HG02588 (cell line): Measurements from ENCODE around the gene SYNJ2.

Experiments used
- ATAC-seq: cut with Tn5 transposase; IDR thresholded peaks from one replicate; pipeline ENCODE4 v1.9.1; 2021; ENCODE audit warnings: mild to moderate bottlenecking, moderate library complexity; ENCODE audit not compliant: unreplicated experiment

Gene SYNJ2

DNA sequence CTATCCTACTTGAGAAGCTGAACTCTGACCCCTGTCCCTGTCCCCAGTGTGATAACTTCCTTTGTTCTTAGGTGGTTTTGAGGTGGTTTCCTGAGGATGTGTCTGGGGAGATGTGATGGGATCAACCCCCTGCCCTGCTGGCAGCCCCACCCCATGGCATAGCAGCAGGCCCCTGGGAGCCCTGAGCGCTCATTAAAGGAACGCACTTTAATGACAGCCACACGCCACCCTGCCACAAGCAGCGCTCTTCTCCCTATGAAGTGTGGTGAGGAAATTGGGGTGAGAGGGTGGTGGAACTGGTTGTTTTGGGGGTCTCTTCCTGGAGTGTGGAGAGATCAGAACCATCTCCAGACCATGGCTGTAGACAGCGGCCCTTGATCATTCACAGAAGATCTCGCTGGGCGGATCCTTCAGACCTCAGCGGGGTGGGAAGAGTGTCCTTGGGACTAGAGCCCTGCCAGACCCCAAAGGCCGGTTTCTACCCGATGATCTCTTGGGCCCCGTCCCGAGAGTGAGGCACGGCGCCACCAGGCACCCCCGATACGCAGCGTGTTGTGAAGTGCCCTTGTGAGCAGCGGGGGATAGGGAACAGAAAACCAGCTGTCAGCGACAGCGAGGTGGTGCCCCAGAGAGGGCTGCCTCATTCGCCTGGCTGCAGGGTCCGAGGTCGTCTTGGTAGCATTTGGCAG, 45.4 kb downstream of the SYNJ2 start:
- no peak for ATAC-seq

DNA sequence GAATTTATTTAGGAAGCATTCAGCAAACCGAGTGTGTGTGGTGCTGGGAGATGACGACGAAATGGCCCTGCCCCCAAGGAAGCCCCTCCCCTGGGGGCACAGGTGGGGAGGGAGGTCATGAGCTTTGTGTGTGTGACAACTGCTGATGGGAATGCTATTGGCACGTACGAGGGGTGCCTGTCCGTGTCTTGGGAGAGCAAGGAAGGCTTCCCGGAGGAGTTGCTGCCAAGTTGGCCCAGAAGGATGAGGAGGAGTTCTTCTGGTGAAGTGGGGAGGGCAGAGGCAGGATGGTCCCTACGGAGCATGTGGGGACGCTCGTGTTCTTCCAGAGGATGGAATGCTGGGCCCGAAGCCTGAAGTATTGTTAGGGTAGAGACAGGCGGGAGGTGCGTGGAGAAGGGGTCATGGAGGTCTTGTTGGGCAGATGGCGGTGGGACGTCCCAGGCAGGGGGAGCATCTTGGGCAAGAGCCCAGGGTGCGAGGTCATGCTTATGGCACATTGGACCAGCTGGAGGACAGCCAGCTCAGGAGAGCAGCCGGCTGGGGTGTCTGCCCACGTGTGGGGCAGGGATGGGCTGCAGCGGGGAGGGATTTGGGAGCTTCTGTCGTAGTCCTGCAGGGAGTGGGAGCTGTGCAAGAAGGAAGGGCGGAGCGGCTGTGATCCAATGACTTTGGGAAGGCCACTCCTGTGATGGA, 46.1 kb downstream of the SYNJ2 start:
- ATAC-seq: no peak

DNA sequence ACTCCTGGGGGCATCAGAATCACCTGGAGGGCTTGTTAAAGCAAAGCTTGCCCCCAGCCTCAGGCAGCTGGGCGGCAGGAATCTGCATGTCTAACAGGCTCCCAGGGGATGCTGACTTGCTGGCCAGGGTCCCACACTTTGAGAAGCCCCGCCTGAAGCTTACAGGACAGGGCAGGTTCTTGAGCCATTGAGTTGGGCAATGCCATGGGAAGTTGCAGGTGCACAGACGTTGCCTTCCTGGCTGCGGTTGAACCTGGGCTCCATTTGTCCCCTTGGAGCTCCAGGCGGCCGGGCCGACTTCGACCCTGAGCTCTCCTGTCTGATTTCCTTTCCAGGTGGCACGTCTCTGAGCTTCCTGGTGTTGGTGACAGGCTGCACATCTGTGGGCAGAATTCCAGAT, 46.8 kb downstream of the SYNJ2 start:
- ATAC-seq: no peak

DNA sequence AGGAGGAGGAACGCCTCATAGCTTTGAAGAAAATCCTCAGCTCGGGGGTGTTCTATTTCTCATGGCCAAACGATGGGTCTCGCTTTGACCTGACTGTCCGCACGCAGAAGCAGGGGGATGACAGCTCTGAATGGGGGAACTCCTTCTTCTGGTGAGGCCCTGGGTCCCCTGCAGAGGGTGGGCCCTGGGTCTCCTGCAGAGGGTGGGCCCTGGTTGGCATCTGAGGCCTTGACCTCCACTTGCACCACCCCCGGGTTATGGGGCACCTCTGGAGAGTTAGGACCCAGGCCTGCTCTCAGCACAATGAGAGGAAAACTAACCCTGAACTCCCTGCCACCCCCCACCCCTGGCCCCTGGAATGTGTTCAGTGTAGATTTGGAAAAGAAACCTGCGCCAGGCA, 47.2 kb downstream of the SYNJ2 start:
- ATAC-seq: no peak

DNA sequence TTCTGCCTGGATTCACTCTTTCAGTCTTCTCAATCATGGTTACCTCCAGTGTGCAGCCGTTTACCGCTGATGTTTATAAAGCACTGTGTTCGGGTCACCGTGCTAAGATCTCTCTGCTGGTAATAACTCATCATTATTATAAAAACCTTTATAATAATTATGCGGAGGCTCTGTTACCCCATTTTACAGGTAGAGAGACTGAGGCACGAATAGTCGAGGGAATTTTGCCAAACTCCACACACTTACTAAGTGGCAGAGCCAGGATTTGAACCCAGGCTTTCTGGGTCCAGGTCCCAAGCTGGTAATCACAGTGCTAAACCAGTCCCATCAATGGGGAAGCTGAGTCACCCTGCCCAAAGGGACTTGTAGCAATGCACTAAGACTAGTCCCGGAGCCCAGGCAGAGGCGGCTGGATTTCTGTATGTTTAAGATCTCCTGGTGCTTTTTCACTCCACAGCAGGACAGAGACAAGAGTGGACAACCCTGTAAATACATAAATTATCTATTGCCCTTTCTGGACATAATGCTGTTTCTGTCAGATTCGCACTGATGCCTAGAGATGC, 48.1 kb downstream of the SYNJ2 start:
- no peak for ATAC-seq

DNA sequence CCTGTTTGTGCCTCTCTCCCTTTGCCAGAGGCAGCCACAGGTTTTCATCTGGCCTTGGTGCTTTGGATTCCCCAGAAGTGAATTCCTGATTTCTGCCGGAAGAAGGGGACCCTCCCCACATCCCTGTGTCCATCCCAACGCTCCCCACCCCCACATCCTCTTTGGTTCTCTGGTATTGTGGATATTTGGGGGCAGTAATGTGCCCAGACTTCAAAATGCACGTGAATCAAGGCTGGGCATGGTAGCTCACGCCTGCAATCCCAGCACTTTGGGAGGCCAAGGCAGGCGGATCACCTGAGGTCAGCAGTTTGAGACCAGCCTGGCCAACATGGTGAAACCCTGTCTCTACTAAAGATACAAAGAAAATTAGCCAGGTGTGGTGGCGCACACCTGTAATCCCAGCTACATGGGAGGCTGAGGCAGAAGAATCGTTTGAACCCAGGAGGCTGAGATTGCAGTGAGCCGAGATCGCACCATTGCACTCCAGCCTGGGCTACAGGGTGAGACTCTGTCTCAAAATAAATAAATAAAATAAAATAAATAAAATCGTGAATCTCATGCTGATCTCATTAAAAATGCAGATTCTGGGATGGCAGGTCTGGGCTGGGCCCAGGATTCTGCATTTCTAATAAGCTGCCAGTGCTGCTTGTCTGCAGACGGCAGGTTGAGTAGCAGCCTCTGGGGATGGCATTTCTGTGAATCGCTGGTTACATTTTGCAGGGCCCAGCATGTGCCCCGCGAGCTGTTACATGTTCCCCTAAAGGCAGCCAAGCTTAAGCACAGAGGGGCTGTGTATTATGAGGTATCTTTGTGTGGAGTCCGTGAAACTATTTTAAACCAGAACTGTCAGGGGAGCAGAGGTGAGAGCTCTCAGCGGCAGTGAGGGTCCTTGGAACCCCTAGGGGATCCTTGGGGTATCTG, 49.0 kb downstream of the SYNJ2 start:
- no peak for ATAC-seq

DNA sequence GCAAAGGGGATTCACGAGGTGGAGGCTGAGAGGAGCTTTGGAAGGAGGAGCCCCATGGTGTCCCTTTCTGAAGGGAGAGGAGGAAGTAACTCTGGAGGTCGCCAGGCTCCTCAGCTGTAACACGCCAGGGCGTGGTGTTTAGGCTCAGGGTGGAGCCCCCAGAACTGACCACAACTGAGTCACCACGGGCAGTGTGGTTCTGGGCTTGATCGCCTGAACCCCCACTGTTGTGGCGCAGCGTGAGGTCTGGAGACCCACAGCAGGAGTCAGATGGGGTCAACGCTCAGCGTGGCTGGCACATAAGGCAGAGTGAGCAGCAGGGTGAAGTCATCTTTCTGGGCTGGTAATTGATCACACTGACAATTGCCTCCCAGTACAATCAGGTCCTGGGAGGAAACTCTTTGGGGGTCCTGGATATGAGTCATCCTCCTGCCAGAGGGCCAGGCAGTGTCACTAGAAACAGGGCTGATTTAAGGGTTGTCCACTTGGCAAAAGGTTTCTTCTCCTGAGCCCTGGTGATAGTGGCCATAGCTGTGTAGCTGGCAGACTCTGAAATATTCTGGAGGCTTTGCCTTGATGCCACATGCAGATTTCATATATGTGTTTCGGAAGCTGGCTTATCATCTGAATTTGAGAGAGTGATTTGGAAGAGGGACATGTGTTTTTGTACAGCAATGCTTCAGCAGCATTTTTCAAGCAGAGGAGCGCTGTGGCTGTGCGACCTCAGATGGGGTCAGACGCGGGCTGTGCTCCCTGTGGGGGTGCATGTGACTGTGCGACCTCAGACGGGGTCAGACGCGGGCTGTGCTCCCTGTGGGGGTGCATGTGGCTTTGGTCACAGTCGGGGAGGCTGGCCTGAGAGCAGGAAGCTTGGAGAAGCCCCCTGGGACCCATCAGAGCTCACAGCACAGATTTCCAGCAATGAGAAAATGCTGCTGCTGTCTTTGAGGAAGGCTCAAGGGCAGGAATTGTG, 50.0 kb downstream of the SYNJ2 start:
- no peak for ATAC-seq

DNA sequence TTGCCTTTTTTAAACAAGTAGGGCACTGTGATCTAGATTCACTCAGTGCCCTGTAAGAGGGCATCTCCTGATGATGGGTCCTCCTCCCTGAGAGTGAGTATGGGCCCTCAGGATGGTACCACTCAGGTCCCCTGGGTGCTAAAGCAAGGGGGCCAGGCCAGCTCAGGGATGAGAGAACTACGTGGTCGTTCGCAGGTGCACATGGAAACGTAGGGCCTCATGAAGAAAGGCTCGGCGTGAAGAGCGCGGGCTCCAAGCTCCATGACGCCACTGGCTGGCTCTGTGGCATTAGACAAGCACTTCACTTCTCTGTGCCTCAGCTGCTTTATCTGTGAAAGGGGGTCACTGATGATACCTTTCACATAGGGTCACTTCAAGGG, 50.7 kb downstream of the SYNJ2 start:
- ATAC-seq: no peak

DNA sequence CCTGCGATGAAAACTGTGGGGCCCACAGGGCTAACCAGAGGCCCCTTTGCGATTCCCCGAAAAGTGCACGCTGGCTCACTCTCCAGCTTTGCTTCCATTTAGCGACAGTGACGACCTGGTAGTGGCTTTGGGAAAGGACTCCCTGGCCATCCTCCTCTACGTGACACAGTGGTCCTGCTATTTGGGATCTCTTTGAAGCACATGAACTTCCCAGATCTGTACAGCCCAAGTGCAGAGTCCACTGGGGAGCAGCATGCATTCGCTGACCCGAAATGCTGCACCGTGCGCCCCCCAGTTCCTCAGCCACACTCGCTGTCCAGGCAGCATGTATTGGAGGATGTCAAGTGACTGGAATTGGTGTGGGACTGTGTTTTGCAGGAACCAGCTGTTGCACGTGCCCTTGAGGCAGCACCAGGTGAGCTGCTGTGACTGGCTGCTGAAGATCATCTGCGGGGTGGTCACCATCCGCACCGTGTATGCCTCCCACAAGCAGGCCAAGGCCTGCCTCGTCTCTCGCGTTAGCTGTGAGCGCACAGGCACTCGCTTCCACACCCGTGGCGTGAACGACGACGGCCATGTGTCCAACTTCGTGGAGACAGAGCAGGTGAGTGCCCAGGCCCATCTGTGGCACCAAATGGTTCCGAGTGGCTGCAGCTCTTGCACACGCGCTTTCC, 51.6 kb downstream of the SYNJ2 start:
- ATAC-seq: no peak

DNA sequence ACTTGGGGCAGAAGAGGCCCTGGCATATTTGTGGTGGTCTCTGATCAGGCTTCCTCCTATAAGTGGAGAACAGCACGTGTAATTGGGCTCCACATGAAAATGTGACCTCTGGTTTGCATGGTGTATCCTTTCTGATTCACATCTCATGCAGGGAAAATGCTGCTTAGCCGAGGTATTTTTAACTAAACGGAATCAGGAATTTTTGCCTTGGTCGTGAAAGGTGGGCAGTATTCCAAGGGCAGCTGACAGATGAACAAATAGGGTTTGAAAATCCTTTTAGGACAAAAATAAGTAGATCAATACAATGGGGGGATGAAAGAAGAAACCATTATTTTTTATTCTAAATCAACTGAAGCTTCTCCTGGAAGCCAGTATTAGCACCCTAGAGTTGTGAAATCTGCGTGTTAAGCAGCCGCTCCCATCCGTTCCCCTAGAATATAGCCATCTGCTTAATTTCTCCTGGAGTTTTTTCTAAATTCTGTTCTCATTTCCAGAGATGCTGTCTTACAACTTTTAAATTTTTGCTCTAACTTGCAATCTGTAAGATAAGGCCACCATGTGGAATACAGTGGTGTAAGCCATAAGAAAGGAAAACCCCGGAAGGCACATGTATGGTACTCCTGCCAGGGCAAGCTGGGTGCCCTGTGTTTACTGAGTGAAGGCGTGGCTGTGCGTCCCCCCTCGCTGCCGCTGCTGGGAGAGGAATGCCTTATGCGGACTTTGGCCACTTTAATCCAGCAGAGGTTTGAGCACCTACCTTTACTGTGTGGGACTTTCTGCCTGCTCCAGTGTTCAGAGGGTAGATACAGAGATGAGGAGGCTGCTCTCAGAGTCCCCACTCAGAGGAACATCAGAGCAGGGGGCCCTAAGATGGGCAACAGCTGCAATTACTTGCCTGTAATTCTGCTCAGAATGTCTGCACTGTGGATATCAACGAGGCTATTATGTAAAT, 52.4 kb downstream of the SYNJ2 start:
- ATAC-seq: no peak

DNA sequence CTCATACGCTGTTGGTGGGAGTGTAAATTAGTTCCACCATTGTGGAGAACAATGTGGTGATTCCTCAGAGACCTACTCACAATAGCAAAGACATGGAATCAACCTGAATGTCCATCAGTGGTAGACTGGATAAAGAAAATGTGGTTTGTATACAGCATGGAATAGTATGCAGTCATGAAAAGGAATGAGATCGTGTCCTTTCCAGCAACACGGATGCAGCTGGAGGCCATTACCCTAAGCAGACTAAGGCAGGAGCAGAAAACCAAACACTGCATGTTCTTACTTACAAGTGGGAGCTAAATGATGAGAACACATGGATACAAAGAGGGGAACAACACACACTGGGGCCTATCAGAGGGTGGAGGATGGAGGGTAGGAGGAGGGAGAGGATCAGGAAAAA, 54.6 kb downstream of the SYNJ2 start:
- no peak for ATAC-seq

DNA sequence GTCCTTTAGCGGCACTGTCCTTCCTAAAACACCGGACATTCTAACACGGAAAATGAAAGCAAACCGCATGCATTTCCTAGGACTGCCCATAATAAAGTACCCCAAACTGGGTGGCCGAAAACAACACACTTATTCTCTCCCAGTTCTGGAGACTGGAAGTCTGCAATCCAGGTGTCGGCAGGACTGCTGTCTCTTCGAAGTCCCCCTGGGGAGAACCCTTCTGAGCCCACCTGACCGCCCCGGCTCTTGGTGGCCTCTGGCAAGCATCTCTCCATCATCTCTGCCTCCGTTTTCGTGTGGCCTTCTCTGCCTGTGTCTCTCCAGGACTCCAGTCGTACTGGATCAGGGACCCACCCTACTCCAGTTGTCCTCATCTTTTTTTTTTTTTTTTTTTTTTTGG, 55.4 kb downstream of the SYNJ2 start:
- ATAC-seq: no peak

DNA sequence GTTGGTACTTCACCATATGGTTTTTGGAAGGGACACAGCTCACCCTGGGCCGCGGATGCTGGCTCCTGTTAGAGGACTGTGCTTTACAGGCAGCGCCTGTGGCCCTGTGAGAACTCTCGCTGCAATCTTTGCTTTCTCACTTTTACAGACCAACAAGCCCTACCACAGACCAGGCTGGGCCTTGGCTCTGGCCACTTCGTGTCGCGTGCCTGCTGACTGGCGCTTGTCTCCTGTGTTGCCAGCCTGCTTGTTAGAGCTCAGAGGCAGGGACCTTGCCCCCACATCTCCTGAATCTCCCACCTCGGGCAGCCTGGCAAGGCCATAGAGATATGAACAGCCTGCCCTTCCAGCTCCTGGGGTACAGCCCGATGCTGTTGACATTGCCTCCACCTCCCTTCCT, 56.1 kb downstream of the SYNJ2 start:
- no peak for ATAC-seq

DNA sequence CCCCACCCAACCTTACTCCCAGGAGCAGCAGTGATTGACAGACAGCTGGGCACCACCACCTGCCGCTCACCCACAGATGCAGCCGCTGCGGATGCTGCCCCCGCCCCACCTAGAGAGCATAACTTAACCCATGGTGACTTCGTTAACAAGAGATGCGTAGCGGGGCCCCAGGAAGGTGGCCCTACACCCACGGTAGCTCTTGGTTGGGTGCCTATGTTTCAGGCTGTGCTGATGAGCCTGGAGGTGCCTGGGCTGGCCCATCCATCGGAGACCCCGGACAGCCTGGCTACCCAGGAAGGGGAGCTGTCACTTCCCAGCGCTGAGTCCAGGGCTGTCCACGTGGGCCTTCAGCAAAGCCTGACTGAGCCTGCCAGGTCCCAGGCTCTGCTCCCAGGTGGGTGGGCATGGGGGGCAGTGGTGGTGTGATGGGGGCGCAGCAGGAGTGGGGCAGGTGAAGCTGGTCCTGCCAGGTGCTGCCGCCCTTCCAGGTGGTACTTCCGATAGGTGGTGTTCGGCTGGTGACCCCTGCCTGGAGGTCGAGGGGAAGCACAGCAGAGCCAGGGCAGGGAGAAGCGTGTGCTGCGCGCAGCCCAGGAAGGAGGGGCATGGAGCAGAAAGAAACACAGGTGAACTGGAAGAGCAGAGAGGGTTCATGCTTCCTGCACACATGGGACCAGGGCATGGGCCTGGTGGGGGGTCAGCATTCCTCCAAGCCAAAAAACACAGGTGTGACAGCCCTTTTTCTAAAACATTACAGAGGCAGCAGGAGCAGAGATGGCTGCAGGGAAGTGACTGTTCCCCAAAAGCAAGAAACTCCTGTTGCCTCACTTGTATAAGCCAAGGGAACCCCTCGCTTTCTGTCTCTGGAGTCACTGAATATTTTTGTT, 56.9 kb downstream of the SYNJ2 start:
- no peak for ATAC-seq

DNA sequence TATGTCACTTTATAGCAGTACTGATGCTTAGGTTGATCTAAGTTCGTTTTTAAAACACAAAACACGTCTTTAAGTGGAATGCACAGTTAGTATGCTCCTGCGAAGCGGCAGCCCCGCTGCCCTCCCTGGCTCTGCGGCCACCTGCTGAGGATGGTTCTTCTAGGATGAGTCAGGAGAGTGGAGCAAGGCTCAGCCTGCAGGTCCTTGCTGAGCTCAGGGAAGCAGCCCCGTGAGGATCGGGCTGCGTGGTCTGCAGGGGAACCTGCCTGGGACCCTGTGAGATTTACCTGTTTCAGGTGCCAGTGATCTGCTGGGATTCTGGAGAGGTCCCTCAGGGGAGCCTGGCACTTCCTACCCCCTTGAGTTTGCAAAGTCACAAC, 57.5 kb downstream of the SYNJ2 start:
- no peak for ATAC-seq

DNA sequence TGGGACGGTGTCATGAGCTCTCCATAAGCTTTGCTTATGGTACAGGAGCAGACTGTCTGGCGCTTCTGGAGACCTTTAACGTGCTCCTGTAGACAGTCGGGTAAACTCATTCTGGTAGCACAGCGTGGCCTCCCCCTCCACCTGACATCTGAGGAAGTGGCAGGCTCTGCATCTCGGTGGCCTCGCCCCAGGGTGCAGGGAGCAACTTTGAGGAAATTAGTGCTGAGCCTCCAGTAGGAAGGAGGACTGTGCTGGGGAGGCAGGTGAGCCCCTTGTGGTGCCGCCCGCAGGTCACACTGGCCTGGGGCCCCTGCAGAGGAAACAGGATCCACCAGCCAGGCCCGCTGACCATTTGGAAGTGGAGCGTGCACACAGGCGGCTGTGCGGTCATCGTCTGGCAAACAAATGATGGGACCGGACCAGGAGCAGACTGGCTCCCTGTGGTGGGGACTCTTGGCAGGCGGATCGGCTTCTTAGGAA, 57.9 kb downstream of the SYNJ2 start:
- no peak for ATAC-seq

DNA sequence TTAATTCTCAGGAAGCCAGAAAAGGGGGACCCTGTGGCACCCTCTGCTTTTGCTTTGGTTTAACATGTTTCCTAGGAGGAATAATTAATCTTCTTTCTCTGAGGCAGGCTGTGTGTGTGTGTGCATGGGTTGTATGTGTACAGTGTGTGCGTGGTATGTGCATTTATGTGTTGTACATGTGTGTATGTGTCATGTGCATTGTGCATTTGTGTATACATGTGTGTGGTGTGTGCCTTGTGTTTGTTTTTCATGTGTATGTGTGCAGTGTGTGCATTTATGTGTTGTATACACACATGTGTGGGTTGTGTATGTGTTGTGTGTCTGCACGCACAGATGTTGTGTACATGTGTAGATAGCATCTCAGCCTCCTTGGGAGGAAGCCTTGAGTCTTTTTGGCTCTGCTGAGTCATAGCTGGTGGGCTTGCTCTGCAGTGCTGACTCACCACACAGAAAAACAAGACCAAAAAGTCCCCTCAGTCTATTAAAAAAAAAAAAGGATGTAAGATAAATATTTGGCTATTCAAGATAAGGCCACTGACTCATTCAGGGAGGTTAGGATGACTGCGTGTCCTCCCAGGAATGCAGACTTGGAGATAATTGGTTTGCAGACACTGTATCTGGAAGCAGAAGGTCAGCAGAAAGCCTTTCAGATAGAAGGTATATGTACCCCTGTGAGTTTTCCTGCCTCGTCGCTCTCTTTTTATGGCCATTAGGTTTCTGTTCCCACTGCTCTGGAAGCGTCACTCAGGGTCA, 58.6 kb downstream of the SYNJ2 start:
- no peak for ATAC-seq
